PC-3 (cell line): ENCODE measurements around the gene ZNF311. TPM values are rescaled to one million over a fixed set of nuclear protein-coding genes. Genes with fewer than 3 reads are reported as not detected.

Experiments used
- ATAC-seq: fragments of 200-7000 bp; cut with Tn5 transposase; 2 replicates; pipeline ENCODE4 v1.9.1; 2020; ENCODE audit warnings: mild to moderate bottlenecking, moderate library complexity
- BruUV-seq: library from RNA; stranded (reverse); fragments of 400-500 nt; replicated peaks from 2 replicates; lab custom pipeline; 2021; lab: Mats Ljungman, UMichigan
- CTCF ChIA-PET: fragments of 300-600 bp; sonication (Branson Sonifier 250); formaldehyde crosslinking; loops from one replicate; lab custom pipeline; 2022; ENCODE audit warnings: antibody characterized with exemption; lab: Charles Lee
- POLR2A ChIA-PET: fragments of 300-600 bp; sonication (Branson Sonifier 250); formaldehyde crosslinking; loops from one replicate; lab custom pipeline; 2022; ENCODE audit warnings: antibody characterized with exemption; ENCODE audit not compliant: unreplicated experiment; lab: Charles Lee
- DNase-seq: peaks from one replicate; pipeline ENCODE4 v3.0.0-alpha.2; 2015
- H2AFZ ChIP-seq: fragments of 300-600 bp; sonication (generic); 2 replicates; pipeline ENCODE4 v1.6.0; 2016; ENCODE audit warnings: antibody characterized with exemption, low read length
- H3F3A ChIP-seq: fragments of 300-600 bp; sonication (generic); one replicate; pipeline ENCODE4 v1.6.0; 2017; ENCODE audit warnings: antibody characterized with exemption, low read length, control low read depth, mild to moderate bottlenecking; ENCODE audit not compliant: unreplicated experiment
- H3K27ac ChIP-seq: fragments of 300-600 bp; sonication (generic); 2 replicates; pipeline ENCODE4 v1.5.1; 2016; ENCODE audit warnings: mild to moderate bottlenecking, low read length
- H3K27me3 ChIP-seq: fragments of 300-600 bp; sonication (generic); 2 replicates; pipeline ENCODE4 v1.6.1; 2016; ENCODE audit warnings: low read length, mixed read lengths
- H3K36me3 ChIP-seq: fragments of 300-600 bp; sonication (generic); 2 replicates; pipeline ENCODE4 v1.6.1; 2016; ENCODE audit warnings: low read depth, mixed run types, low read length, mixed read lengths
- H3K4me1 ChIP-seq: fragments of 300-600 bp; sonication (generic); 2 replicates; pipeline ENCODE4 v1.5.1; 2016; ENCODE audit warnings: low read length; ENCODE audit not compliant: insufficient read depth
- H3K4me2 ChIP-seq: fragments of 300-600 bp; sonication (generic); 2 replicates; pipeline ENCODE4 v1.6.0; 2016; ENCODE audit warnings: low read length
- H3K4me3 ChIP-seq: fragments of 300-600 bp; sonication (generic); 2 replicates; pipeline ENCODE4 v1.5.1; 2016; ENCODE audit warnings: mild to moderate bottlenecking, low read length, mixed read lengths
- H3K79me2 ChIP-seq: fragments of 300-600 bp; sonication (generic); 2 replicates; pipeline ENCODE4 v1.6.1; 2017; ENCODE audit warnings: low read length, mixed read lengths
- H3K9ac ChIP-seq: fragments of 300-600 bp; sonication (generic); 2 replicates; pipeline ENCODE4 v1.6.0; 2016; ENCODE audit warnings: mild to moderate bottlenecking, low read length
- H3K9me2 ChIP-seq: fragments of 300-600 bp; sonication (generic); replicated peaks from 2 replicates; pipeline ENCODE4 v1.6.1; 2016; ENCODE audit warnings: mixed run types, low read length, mixed read lengths
- H3K9me3 ChIP-seq: fragments of 300-600 bp; sonication (generic); 2 replicates; pipeline ENCODE4 v1.6.1; 2016; ENCODE audit warnings: low read length, mixed read lengths
- H4K20me1 ChIP-seq: fragments of 300-600 bp; sonication (generic); 2 replicates; pipeline ENCODE4 v1.6.1; 2016; ENCODE audit warnings: low read length, mixed read lengths
- CTCF ChIP-seq: fragments of 300-600 bp; sonication (generic); conservative IDR thresholded peaks from 2 replicates; pipeline ENCODE4 v1.5.1; 2017; ENCODE audit warnings: antibody characterized with exemption, low read depth, mild to moderate bottlenecking, low read length
- EZH2 ChIP-seq: fragments of 300-600 bp; sonication (generic); IDR thresholded peaks from one replicate; pipeline ENCODE4 v1.6.1; 2017; ENCODE audit warnings: antibody characterized with exemption, mild to moderate bottlenecking, low read length; ENCODE audit not compliant: unreplicated experiment
- EZH2phosphoT487 ChIP-seq: fragments of 300-600 bp; sonication (generic); IDR thresholded peaks from 2 replicates; pipeline ENCODE4 v1.6.1; 2018; ENCODE audit warnings: mild to moderate bottlenecking, antibody characterized with exemption, low read length, borderline replicate concordance
- intact Hi-C: fragments of 100-400 bp; cut with micrococcal nuclease; formaldehyde crosslinking; loops from 2 replicates; pipeline ENCODE4 v1.9.0; 2023
- total RNA-seq: library from RNA; depleted of rRNA; stranded (reverse); fragments of >200 nt; gene quantifications from 2 replicates; pipeline ENCODE4 v1.2.3, GENCODE V29; 2014

The ZNF311 gene
- total RNA-seq, 1 experiment from 2014 or later: 0.04 TPM

DNA sequence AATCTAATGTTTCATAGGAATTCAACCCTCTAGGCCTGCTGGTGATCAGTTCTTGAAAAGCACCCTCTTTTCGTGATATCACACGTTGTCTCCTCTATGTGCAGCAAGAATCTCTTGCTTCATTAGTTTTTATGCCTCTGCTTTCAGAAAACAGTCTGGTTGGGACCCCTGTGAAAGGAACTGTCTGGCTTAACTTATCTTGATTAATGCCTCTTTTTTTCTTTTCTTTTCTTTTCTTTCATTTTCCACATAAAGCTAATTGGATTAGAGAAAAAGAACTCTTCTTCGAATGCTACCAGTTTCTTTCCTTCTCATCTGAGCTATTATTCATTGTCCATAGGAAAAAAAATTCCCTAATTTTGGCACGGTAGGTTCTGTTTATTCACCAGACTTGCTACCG lies 21.3 kb downstream of the ZNF311 start:
- CTCF ChIA-PET: no interaction called here
- Histone ChIP-seq H4K20me1 (no peaks in the 10 kb centered on the region), H3F3A (peaks cover 3% of the 10 kb centered on the region), H3K79me2 (no peaks in the 10 kb centered on the region), H2AFZ (0 out of 2 replicates have a peak overlapping the region, but pooled peaks have one; percentile 96), H3K9me2 (no peaks in the 10 kb centered on the region), H3K9ac (no peak overlapping the region), H3K4me3 (no peak overlapping the region), H3K27ac (no peak overlapping the region), H3K4me2 (no peak overlapping the region), H3K27me3 (no peaks in the 10 kb centered on the region), H3K36me3 (no peaks in the 10 kb centered on the region), H3K9me3 (no peaks in the 10 kb centered on the region), H3K4me1 (peaks cover 22% of the 10 kb centered on the region)
- POLR2A ChIA-PET: no interaction called here
- intact Hi-C loops: loop anchor here (2.0 kb wide), 1 partner anchor 121 kb away; no protein-coding TSS in a partner anchor
- ATAC-seq: no peak
- no TSS peak for BruUV-seq
- no peak for DNase-seq
- TF ChIP-seq EZH2 (no peak), EZH2phosphoT487 (no peak), CTCF (no peak)

DNA sequence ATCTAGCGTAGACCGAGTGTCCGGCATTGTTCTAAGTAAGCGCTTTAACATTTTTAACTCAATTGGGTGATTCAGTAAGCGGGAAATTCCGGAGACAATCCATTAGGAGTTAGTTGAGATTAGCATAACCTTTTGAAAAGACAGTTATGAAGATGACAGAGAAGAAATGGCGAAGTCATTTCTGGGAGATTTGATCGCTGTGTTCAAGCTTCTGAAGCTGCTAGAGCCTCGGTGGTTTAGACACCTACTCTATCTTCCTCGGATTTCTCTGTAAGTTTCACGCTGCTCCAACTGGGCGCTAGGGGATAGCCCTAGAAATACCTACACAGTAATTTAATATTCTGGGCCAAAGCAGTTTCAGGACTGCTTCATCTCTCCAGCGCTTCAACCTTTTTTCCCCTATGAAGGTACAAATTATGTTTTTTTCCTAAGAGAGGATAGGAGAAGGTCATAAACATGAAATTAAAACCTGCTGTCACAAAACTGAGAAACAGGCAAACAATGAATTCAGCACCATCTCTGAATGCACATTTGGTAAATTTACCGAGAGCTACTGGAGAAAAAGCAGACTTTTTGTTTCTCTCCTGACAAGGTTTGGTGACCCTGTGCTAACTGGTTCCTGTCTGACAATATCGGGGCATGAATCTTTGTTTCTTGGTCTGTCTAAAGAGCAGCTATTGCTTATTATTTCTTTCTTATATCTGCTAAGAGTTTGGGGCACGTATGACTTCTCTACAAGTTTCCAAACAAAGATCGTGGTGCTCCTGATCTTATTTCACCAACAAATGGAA lies 22.4 kb downstream of the ZNF311 start:
- DNase-seq: peak; percentile 75
- no peaks in the 10 kb centered on the region for H3K9me2 ChIP-seq
- peak overlapping the region; percentile 92 for H3K4me3 ChIP-seq
- peaks cover 33% of the 10 kb centered on the region for H3K4me1 ChIP-seq
- peak overlapping the region; percentile 55 for H3K9ac ChIP-seq
- no peaks in the 10 kb centered on the region for H3K27me3 ChIP-seq
- H3K9me3 ChIP-seq: no peaks in the 10 kb centered on the region
- ATAC-seq: peak; percentile 67
- H3K36me3 ChIP-seq: no peaks in the 10 kb centered on the region
- intact Hi-C loops: loop anchor here (1.0 to 2.0 kb wide), 4 partner anchors 60 to 145 kb away; no protein-coding TSS in a partner anchor
- no TSS peak for BruUV-seq
- no peaks in the 10 kb centered on the region for H4K20me1 ChIP-seq
- CTCF ChIA-PET: no interaction called here
- POLR2A ChIA-PET: no interaction called here
- H2AFZ ChIP-seq: peak overlapping the region; percentile 96
- no peaks in the 10 kb centered on the region for H3K79me2 ChIP-seq
- TF ChIP-seq EZH2 (no peak), CTCF (no peak; the same call in 1 of the 2 replicates), EZH2phosphoT487 (no peak)
- peaks cover 3% of the 10 kb centered on the region for H3F3A ChIP-seq
- H3K27ac ChIP-seq: peak overlapping the region; percentile 11; the same call in 1 of the 2 replicates
- H3K4me2 ChIP-seq: peak overlapping the region; percentile 86
